HG03521 (cell line): ENCODE measurements around the gene RAB40C.
A peak's percentile ranks its signal among the peaks of the same experiment; 100 is the strongest.

Source experiments
- ATAC-seq: cut with Tn5 transposase; IDR thresholded peaks from one replicate; pipeline ENCODE4 v1.9.1; 2021; ENCODE audit warnings: mild to moderate bottlenecking, moderate library complexity; ENCODE audit not compliant: unreplicated experiment

RAB40C gene

GRCh38 chr16:644556-644955, 54.7 kb downstream of the RAB40C start:
- no peak for ATAC-seq

DNA sequence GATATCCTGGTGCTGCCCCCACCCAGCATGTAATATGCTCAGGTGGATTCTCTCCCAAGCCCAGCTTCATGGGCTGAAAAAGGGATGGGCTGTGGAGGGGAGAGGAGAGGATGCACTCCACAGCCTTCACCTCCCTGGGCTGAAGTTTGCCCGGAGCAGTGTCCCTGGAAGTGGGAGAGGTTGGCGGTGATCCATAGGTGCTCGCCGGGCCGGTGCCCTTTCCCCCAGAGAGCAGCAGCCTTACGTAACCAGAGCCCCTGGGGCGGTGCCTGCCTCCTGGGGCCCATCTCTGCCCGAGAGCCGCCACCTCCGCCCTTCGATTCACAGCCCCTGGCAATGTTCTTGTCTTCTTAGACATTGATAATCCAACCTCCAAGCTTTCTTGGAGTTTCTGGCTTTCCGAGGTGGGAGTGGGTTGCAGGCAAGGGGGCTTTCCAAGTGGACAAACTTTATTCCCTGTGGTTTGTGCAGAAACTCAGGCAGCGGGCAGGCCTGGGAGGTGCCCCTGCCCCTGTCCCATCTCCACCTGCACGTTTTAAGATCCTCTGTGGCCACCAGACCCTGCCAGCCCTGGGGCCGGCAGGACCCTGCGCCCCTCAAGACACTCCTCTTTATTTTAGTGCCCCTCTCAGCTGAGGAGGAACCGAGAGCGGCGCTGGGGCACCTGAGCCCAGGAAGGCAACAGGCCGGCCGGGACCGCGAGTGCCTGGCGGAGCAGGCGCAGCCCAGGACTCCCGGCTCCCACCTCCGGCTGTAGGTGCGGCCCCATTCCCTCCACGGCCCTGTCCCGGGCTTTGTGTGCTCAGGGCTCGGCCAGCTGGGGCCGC, 56.2 kb downstream of the RAB40C start:
- ATAC-seq, result no peak

DNA sequence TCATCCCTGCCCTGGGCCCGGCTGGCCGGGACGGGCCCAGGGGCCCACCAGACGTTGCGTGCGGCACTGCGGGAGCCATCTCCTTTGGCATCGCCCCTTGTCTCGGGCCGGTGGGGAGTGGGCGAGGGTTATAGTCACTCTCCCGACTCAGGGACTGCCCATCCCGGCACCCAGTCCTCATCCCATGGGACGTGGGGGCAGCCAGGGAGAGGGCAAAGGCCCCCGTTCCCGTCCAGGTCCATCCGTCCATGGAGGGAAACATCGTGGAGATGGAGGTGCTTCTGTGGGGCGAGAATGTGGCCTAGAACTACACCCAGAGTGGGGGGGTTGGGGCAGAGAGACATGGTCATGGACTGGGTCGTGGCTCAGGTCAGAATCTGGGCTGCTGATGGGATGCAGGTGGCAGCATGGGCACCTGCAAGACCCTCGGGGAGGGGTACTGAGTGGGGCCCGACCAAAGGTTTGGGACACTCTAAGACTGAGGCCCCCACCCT, 56.9 kb downstream of the RAB40C start:
- no peak for ATAC-seq

GRCh38 chr16:647173-647902, 57.5 kb downstream of the RAB40C start:
- no peak for ATAC-seq

- ATAC-seq, result no peak
These were observed 58.4 kb downstream of the RAB40C start for GRCh38 chr16:648071-648780.

- peak; percentile 72 for ATAC-seq
These were observed 59.1 kb downstream of the RAB40C start, which contains the start of gene WDR90 for GRCh38 chr16:648781-649589. WDR90 (plus strand) TSS chr16:649365; CDS start chr16:649417, 52 bp downstream.

GRCh38 chr16:649631-650030, 59.8 kb downstream of the RAB40C start:
- peak; percentile 6 for ATAC-seq

DNA sequence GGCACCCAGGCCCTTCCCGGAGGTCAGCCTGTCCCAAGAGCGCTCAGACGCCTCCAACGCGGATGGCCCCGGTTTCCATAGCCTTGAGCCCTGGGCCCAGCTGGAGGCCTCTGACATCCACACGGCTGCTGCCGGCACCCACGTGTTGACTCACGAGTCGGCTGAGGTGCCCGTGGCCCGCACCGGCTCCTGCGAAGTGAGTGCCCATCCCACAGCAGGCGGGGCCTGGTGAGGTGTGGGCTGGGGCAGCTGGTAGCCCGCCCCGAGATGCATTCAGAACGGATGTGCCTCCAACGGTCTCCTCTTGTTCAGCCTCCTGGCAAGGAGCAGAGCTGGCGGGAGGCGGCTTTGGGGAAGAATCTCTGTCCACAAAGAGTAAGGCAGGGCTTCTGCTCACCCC, 62.0 kb downstream of the RAB40C start:
- ATAC-seq, result no peak

- no peak for ATAC-seq
These were observed 62.8 kb downstream of the RAB40C start for GRCh38 chr16:652454-653305.

GRCh38 chr16:654034-654433, 64.2 kb downstream of the RAB40C start:
- no peak for ATAC-seq

GRCh38 chr16:657487-657886, 67.6 kb downstream of the RAB40C start:
- no peak for ATAC-seq

DNA sequence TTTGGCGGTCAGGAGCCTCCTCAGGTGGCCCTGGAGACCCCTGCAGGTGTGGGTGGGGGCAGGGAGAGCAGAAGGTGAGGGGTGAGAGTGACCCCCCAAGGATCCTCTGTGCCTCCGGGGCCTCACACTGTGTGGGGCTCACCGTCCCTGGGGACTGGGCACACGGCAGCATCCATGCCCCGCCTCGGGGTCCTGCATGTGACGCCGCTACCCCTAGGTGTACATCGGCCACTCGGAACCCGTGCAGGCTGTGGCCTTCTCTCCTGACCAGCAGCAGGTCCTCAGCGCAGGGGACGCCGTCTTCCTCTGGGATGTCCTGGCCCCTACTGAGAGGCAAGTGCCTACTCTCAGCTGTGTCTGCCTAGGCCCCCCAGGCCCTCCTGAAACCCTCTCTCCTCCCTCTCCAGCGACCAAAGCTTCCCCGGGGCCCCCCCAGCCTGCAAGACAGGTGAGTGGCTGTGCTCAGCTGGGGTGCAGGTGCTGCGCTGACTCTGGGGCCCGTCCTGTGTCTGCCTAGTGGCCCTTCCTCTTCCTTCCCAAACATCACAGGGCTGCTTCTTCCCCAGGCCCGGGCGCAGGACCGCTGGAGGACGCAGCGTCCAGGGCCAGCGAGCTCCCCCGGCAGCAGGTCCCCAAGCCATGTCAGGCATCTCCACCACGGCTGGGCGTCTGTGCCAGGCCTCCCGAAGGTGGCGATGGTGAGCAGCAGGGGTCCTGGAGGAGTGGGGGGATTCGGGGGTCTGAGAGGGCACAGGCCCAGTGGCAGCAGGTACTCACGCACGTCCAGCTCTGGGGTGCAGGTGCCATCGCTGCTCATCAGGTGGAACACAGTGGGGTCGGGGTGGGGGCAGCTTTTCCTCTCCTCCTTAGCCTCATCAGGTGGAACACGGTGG, 69.1 kb downstream of the RAB40C start:
- ATAC-seq, result no peak

DNA sequence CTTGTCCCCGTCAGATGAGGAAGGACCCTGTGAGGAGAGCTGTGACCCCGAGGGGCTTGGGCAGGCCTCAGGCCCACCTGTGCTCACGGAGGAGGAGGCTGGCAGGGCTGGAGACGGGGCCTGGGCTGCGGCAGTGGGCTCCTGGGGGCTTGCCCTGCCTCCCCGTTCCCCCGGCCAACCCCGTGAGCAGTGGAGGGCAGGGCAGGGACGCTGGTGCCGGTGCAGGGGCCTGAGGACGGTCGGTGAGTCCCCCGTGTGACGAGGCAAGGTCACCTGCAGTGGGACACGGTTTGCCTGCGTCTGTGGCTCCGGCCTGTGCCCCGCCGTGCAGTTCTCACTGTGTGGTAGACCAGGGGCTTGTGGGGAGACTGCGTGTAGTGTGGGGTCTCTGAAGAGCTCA, 69.8 kb downstream of the RAB40C start:
- ATAC-seq, result no peak

- ATAC-seq, result no peak
These were observed 70.2 kb downstream of the RAB40C start for GRCh38 chr16:660132-660458.

- peak; percentile 47 for ATAC-seq
These were observed 70.8 kb downstream of the RAB40C start for GRCh38 chr16:660459-661183.

- peak; percentile 12 for ATAC-seq
These were observed 71.4 kb downstream of the RAB40C start for GRCh38 chr16:661184-661821.

DNA sequence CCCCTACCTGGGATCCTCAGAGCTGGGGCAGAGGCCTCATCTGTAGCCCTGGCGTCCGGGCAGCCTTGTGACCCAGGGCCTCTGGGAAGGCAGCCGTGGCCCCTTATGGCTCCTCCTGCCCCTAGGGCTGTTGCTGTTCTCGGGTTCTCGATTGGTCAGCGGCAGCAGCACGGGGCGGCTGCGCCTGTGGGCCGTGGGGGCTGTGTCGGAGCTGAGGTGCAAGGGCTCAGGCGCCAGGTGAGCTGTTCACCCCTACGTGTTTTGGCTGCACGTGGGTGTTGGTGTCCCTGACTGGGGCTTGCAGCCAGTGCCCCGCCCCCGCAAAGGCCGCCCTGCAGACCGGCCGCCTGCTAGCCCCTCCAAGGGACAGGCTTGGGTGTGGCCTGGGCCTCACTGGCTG, 72.2 kb downstream of the RAB40C start:
- ATAC-seq, result no peak

DNA sequence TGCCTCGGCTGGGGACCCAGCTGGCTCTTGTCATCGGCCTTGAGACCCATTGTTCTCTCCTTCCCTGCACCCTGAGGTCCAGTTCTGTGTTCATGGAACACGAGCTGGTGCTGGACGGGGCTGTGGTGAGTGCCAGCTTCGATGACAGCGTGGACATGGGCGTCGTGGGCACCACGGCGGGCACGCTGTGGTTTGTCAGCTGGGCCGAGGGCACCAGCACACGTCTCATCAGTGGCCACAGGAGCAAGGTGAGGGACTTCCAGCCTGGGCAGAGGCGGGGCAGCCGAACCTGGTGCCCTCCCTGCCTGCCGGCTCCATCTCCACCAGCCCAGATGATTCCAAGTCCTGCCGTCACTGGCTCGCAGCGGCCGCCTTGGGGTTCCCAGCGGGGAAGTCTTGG, 72.7 kb downstream of the RAB40C start:
- no peak for ATAC-seq
